GM21390 (cell line): ENCODE data around the gene MYO1H.
"Not testable (repeated sequence)": the region's sequence is repeated elsewhere in the genome, so short reads cannot be mapped to it uniquely, and the experiment has no call there.

ENCODE experiments used
- ATAC-seq: cut with Tn5 transposase; IDR thresholded peaks from one replicate; pipeline ENCODE4 v1.9.1; 2021; ENCODE audit not compliant: unreplicated experiment

The MYO1H gene

DNA sequence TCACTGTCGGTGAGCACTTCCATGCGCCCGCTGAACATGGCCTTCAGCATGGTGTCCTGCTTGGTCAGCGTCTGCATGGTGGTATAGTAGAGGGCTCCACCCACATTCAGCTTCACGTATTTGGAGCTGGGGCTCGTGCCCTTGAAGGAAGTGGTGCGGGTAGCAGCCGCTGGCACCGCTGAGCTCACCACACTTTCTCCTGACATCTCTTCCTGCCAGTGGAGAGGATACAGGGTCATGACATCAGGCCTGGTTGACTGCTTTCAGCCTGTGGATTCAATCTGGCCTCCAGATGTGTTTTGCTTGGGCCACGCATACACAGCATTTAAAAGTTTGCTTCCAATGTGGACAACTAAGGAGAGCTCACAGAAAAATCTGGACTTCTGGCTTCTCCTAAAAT is 121.8 kb downstream of the MYO1H start:
- no peak for ATAC-seq

DNA sequence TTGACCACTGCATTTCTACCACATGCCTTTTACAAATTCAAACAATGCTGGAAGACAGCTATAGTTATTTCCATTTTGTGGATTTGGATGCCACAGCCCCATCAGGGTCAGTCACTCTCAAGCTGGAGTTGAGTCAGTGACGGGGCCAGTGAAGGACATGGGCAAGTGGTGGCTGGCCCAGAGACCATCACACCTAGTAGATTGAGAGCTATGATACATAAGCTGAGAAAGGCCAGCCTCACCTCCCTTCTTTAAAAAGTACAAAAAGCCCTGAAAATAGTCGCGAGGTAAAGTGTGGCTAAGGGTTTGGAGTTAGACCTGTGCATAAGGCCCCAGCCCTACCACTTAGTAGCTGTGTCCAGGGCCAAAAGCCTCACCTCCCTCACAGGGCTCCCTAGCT is 125.3 kb downstream of the MYO1H start:
- ATAC-seq: no peak

- not testable (repeated sequence) for ATAC-seq
These were observed 126.0 kb downstream of the MYO1H start for GRCh38 chr12:109473526-109474270.

- no peak for ATAC-seq
These were observed 127.4 kb downstream of the MYO1H start for GRCh38 chr12:109475121-109475520.

DNA sequence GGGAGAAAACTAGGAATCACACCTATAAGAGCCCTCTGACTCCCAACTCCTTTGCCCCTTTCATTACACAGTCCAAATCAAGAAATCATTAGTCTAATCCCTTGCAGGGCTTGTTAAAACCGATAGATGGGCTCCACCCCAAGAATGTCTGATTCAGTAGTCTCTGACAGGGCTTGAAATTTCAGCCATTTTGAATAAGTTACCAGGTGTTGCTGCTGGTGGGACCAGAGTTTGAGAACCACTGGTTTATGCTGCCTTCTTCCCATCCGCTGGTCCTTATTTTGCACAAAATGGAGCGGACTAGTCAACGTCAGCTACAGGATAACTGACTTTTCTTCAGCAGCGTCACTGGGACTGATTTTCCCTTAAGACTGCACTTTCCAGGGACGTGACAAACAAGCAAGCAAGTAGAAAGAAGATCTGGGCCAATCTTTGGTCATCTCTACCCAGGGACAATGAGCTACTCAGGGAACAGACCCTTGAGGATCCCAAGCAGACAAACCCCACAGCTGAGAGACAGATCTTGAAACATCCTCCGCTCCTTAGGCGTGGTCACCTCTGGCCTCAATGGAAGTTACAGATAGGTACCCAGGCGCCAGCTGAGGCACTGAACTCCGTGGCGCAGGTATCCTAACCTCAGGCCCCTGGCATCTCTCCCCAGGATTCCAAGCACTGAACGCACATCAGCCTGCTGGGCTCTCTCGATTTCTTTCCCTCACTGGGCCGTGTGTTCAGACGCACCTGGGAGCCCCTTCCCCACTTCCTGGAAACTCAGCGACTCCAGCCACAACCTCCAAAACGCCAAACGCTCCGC is 128.5 kb downstream of the MYO1H start:
- ATAC-seq: no peak

- ATAC-seq: peak; percentile 4
These were observed 129.1 kb downstream of the MYO1H start for GRCh38 chr12:109476807-109477184.

DNA sequence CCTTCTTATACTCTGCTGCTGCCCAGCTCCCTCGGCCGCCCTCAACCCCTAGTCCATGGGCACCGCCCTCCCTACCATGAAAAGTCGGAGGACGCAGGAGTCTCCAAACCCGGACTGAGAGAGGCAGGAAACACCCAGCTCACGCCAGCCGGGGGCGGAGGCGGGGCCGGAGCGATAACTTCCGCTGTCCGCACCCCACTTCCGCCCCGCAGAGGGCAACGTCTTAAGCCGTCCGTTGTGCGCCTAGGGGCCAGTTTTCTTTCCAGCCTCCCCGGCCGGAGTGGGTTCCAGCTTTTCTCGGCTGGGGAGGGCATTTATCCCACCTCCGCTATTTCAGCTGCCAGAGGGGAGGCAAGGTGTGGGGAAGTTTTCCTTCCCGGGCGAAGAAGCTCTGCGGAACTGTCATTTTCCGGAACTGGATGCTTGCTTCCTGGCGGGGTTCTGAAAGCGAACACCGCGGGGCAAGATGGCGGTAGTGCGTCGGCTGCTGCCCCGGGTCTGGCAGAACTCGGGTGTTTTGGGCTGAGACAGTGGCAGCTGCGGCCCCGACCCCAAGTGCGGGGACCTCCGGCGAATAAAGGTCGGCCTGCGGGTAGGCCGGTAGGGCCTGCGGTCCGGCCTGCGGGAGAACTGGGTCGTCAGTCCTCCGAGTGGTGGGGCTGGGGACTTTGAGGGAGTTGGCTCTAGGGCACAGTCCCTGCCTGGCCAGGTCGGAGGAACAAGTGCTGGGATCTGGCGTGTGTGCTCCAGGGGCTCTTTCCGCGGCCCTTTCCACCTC is 129.7 kb downstream of the MYO1H start, which contains the start of the genes KCTD10 and UBE3B:
Gene KCTD10 (minus strand): TSS at position 116 of the 778 bp plus-strand sequence. CDS start 38 bp downstream, at position 78.
Gene UBE3B (plus strand): TSS at position 450 of the 778 bp plus-strand sequence. CDS start 5,918 bp downstream, outside the sequence.
- peak; percentile 92 for ATAC-seq

GRCh38 chr12:109477963-109478315 is 130.2 kb downstream of the MYO1H start:
- peak; percentile 8 for ATAC-seq

DNA sequence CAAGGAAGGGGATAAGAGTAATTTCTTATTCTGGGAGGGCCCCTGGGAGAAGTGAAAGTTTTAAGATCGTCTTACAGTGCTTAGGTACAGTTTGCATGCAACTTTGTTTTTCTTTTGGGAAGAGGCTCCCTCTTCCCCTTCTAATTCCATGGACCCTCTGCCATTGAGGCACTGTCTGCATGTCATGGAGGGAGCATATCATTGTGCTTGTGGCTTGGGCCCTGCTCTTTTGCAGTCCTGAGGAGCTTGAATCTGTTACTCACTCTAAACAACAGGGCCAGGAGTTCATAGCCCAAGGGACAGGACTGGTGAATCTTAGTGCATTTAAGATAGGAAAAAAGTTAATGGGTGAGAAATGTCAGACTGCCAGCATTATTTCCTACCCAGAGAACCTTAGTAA is 132.1 kb downstream of the MYO1H start:
- no peak for ATAC-seq

DNA sequence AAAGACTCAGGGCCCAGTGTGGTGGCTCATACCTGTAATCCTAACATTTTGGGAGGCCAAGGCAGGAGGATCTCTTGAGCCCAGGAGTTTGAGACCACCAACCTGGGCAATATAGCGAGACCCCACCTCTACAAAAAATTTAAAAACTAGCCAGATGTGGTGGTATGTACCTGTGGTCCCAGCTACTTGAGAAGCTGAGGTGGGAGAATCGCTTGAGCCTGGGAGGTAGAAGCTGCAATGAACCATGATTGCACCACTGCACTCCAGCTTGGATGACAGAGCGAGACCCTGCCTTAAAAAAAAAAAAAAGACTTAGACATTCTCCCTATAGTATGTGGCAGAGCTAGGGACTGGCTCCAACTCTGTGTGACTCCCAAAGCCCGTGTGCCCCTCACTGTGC is 132.7 kb downstream of the MYO1H start:
- ATAC-seq: no peak

GRCh38 chr12:109481863-109482262 is 134.2 kb downstream of the MYO1H start:
- ATAC-seq: no peak

DNA sequence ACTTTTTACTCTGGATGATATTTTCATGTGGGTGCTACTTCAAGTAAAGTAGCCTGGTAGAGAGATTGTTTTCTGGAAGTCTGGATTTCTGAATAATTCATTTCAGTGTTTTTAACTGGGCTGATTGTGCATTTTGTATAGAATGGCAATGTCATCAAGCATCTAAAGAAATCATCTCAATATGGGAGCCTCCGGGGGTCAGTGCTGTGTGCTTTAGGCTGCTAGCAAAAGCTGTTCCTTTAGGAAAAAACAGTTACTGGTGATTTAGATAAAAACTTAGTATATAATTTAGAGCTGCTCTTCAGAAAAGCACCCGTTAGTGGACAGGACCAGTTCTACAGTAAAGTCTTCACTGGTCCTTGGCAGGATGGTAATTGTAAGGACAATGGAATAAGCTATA is 134.8 kb downstream of the MYO1H start:
- no peak for ATAC-seq

- ATAC-seq: no peak
These were observed 135.2 kb downstream of the MYO1H start for GRCh38 chr12:109482894-109483293.

- ATAC-seq: no peak
These were observed 135.6 kb downstream of the MYO1H start for GRCh38 chr12:109483346-109483745.

DNA sequence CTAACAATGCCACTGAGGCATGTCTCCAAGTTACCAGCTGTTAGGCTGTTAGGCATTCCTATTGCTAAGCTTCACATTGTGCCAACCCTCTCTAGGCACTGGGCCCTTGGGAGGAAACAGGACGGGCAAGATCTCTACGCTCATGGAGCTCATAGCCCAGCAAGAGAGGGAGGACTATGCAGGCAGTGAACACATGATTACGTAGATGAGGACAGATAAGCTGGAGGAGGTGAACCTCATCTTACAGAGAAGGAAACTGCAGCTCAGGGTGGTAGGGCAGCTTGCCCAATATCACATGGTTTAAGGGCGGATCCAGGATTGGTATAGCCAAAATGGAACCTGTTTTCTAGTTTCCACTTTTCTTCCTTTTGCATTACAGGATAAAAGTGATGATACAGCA is 137.5 kb downstream of the MYO1H start:
- ATAC-seq: no peak

GRCh38 chr12:109487181-109488050 is 139.7 kb downstream of the MYO1H start:
- no peak for ATAC-seq

- no peak for ATAC-seq
These were observed 140.5 kb downstream of the MYO1H start for GRCh38 chr12:109488051-109488665.

DNA sequence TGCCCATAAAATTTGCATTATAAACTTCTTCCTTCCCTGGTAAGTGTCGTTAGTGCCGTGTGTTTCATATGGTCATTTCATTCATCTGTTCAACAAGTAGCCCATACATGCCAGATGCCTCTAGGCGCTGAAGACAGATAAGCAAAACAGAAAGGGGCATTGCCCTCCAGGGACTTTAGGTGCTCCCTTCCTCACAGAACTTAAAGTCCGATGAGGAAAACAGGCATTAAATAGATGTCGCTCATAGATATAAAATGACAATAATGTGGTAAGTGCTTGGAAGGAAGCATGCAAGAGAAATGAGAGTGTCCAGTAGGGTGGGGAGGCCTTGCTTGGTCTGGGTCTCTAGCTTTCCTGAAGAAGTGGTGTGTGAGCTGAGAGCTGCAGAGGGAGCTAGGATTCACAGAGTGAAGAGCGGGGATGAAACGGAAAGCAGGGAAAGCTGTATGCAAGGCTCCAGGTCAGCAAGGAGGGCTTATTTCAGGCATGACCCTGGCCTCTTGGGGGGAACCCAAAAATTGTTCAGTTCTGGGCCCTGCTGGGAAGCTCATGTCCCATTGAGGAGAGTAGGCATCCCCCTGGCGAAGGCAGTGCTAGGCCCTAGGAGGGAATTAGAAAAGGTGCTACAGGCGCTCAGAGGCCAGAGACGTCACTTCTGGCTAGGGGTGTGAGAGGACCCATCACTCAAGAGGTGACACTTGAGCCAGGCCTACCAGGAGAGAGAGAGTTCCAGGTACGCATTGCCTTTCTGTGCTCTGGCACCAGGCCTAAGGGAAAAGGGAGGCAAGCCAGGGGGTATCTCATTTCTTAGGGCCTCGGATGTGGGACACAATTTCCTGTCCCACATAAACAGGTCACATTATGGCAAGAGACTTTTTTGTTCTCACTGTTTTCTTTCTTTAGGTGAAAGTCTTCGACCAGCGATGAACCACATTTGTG is 141.6 kb downstream of the MYO1H start:
- ATAC-seq: no peak
